Fibroblast of lung (primary cell): ENCODE data around the gene CTRL. TPM values are rescaled to one million over a fixed set of nuclear protein-coding genes. Genes with fewer than 3 reads are reported as not detected.
A peak's percentile ranks its signal among the peaks of the same experiment; 100 is the strongest.

Experiments
- DNase-seq, 2 donors: peaks; one replicate each; pipeline versions ENCODE4 v3.0.0 to v3.0.0-alpha.2; 2010; ENCODE audit warnings: low read depth in 2 of 2
- H2AFZ ChIP-seq: 2 replicates; pipeline ENCODE4 v1.5.1; 2012; ENCODE audit warnings: low read length, control low read depth, inconsistent platforms
- H3K27ac ChIP-seq: 2 replicates; pipeline ENCODE4 v1.5.1; 2011; ENCODE audit warnings: low read length, control low read depth; ENCODE audit not compliant: insufficient read depth
- H3K27me3 ChIP-seq: 2 replicates; pipeline ENCODE4 v1.5.1; 2011; ENCODE audit warnings: mild to moderate bottlenecking, low read length; ENCODE audit not compliant: control insufficient read depth, insufficient read depth
- H3K36me3 ChIP-seq: 2 replicates; pipeline ENCODE4 v1.5.1; 2011; ENCODE audit warnings: low read length; ENCODE audit not compliant: control insufficient read depth, insufficient read depth
- H3K4me1 ChIP-seq: 2 replicates; pipeline ENCODE4 v1.5.1; 2011; ENCODE audit warnings: low read length; ENCODE audit not compliant: control insufficient read depth, insufficient read depth; ENCODE audit errors: extremely low read depth
- H3K4me2 ChIP-seq: 2 replicates; pipeline ENCODE4 v1.5.1; 2011; ENCODE audit warnings: low read length, control low read depth; ENCODE audit not compliant: insufficient read depth; ENCODE audit errors: extremely low read depth
- H3K4me3 ChIP-seq, 4 experiments: fragments of 200-600 bp in 1 of 4; sonication (generic) in 1 of 4; replicated peaks in 1 of 4; 2 replicates each; pipeline ENCODE4 v1.5.1; 2011 to 2016; ENCODE audit warnings: low read length in 4 of 4, low read depth in 3 of 4, mild to moderate bottlenecking in 3 of 4, control low read depth in 2 of 4, inconsistent platforms in 1 of 4, mixed read lengths in 1 of 4; ENCODE audit not compliant: insufficient read depth in 1 of 4; ENCODE audit errors: control extremely low read depth in 1 of 4
- H3K79me2 ChIP-seq: 2 replicates; pipeline ENCODE4 v1.5.1; 2012; ENCODE audit warnings: mild to moderate bottlenecking, low read length, inconsistent platforms; ENCODE audit not compliant: control insufficient read depth, insufficient read depth
- H3K9ac ChIP-seq: 2 replicates; pipeline ENCODE4 v1.5.1; 2011; ENCODE audit warnings: mild to moderate bottlenecking, low read length, control low read depth; ENCODE audit not compliant: insufficient read depth
- H3K9me3 ChIP-seq: 2 replicates; pipeline ENCODE4 v1.5.1; 2012; ENCODE audit warnings: low read depth, low read length; ENCODE audit not compliant: control insufficient read depth, insufficient read depth
- H4K20me1 ChIP-seq: 2 replicates; pipeline ENCODE4 v1.5.1; 2011; ENCODE audit warnings: low read length; ENCODE audit not compliant: control insufficient read depth, insufficient read depth; ENCODE audit errors: extremely low read depth
- EZH2 ChIP-seq: IDR thresholded peaks from 2 replicates; pipeline ENCODE4 v1.5.1; 2012; ENCODE audit warnings: low read length, control low read depth, mild to moderate bottlenecking; ENCODE audit errors: missing control alignments
- polyA plus RNA-seq, 2 donors: library from polyadenylated mRNA; depleted of rRNA in 1 of 2; stranded (reverse) in 1 of 2; unstranded in 1 of 2; fragments of >200 nt; gene quantifications; 2 replicates each; pipeline ENCODE4 v1.2.1, GENCODE V29; 2011 to 2012; ENCODE audit warnings: missing spikeins in 1 of 2
- total RNA-seq: library from RNA; depleted of rRNA; stranded (reverse); fragments of >200 nt; gene quantifications from 2 replicates; pipeline ENCODE4 v1.2.1, GENCODE V29; 2014
- TF ChIP-seq, protein P1 (sequence below), 2 donors: IDR thresholded peaks in 1 of 2; conservative IDR thresholded peaks in 1 of 2; 1 replicate in 1 of 2; 2 replicates in 1 of 2; pipeline ENCODE4 v1.5.1; 2011 to 2012; ENCODE audit warnings: low read length in 2 of 2, control low read depth in 1 of 2, inconsistent platforms in 1 of 2, low read depth in 1 of 2, mild to moderate bottlenecking in 1 of 2

CTRL gene
- total and polyA plus RNA-seq, 2 donors (not counting 1 experiment from before 2014, with no cell fraction given) = 0.14 to 0.33 TPM

DNA sequence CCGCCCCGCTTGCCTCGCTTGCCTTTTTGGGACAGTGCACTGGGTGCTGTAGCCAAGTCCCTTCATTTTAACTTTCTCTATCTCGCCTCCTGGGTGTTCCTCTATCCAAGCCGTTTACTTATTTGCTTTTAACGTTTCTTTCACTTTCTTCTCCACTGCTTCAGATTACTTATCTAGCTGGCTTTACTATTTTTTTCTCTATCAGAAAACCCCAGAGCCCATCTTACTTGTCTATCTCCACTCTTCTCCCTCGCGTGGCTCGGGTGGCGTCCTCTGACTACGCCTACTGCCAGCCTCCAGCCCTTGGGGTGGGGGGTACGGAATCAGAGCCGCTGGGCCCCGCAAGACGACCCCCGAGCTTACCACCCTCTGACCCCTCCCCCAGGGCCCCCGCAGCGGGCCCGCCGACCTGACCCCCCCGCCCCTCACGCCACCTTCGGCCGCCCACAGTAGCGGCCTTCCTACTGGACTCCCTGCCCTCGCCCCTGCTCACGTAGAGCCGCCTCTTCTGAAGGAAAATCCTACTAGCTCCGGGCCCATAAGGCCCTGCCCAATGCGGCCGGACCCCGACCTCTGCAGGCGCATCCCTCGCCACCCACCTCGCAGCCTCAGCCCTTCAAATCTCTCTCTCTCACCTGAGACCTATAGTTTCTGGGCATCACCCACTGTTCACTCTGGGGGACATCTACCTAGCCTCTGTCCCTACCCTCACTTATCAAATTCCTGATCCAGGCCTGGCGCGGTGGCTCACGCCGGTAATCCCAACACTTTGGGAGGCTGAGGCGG, 37.8 kb upstream of the CTRL start:
- DNase-seq = no peak
- Histone ChIP-seq H3K9ac (peak overlapping the region; percentile 92), H3K79me2 (peaks cover 38% of the 10 kb centered on the region), H2AFZ (peak overlapping the region; percentile 90), H3K4me3 (peak overlapping the region; percentile 44 to 99 (median 74)), H4K20me1 (no peaks in the 10 kb centered on the region), H3K4me1 (peaks cover 22% of the 10 kb centered on the region), H3K4me2 (peak overlapping the region; percentile 99), H3K9me3 (no peaks in the 10 kb centered on the region), H3K27me3 (no peaks in the 10 kb centered on the region), H3K36me3 (peaks cover 4% of the 10 kb centered on the region), H3K27ac (no peak overlapping the region)
- TF ChIP-seq, protein P1, sequence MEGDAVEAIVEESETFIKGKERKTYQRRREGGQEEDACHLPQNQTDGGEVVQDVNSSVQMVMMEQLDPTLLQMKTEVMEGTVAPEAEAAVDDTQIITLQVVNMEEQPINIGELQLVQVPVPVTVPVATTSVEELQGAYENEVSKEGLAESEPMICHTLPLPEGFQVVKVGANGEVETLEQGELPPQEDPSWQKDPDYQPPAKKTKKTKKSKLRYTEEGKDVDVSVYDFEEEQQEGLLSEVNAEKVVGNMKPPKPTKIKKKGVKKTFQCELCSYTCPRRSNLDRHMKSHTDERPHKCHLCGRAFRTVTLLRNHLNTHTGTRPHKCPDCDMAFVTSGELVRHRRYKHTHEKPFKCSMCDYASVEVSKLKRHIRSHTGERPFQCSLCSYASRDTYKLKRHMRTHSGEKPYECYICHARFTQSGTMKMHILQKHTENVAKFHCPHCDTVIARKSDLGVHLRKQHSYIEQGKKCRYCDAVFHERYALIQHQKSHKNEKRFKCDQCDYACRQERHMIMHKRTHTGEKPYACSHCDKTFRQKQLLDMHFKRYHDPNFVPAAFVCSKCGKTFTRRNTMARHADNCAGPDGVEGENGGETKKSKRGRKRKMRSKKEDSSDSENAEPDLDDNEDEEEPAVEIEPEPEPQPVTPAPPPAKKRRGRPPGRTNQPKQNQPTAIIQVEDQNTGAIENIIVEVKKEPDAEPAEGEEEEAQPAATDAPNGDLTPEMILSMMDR (conservative IDR thresholded peaks at IDR 0.05 in 1 of 2, IDR thresholded peaks at IDR 0.05 in 1 of 2; ENCODE audit: low read depth in 1 of 2, low read length in 2 of 2) = no peak
- TF ChIP-seq EZH2 = no peak

GRCh38 chr16:67968400-67969253, 37.0 kb upstream of the CTRL start, which contains the start of gene SLC12A4:
Gene SLC12A4 (minus strand): TSS chr16:67968637. CDS start chr16:67968553, 84 bp downstream.
- H3K4me2 ChIP-seq = peak within 1 kb of the TSS; percentile 99
- peak within 1 kb of the TSS; percentile 85 for H3K27ac ChIP-seq
- no peaks in the 10 kb centered on the region for H4K20me1 ChIP-seq
- peak within 1 kb of the TSS; percentile 92 for H3K9ac ChIP-seq
- peak within 1 kb of the TSS; percentile 90 for H2AFZ ChIP-seq
- H3K36me3 ChIP-seq = peaks cover 5% of the 10 kb centered on the region
- H3K4me1 ChIP-seq = peaks cover 25% of the 10 kb centered on the region
- no peaks in the 10 kb centered on the region for H3K9me3 ChIP-seq
- peak within 1 kb of the TSS; percentile 44 to 99 (median 84) for H3K4me3 ChIP-seq
- no peaks in the 10 kb centered on the region for H3K27me3 ChIP-seq
- H3K79me2 ChIP-seq = peaks cover 46% of the 10 kb centered on the region
- no peak for TF ChIP-seq EZH2
- TF ChIP-seq, protein P1 (conservative IDR thresholded peaks at IDR 0.05 in 1 of 2, IDR thresholded peaks at IDR 0.05 in 1 of 2; ENCODE audit: low read depth in 1 of 2, low read length in 2 of 2) = no peak
- DNase-seq = peak; percentile 72 to 76

GRCh38 chr16:67967958-67968399, 36.3 kb upstream of the CTRL start:
- TF ChIP-seq EZH2 = no peak
- TF ChIP-seq, protein P1 (conservative IDR thresholded peaks at IDR 0.05 in 1 of 2, IDR thresholded peaks at IDR 0.05 in 1 of 2; ENCODE audit: low read depth in 1 of 2, low read length in 2 of 2) = no peak
- H3K9me3 ChIP-seq = no peaks in the 10 kb centered on the region
- H2AFZ ChIP-seq = no peak overlapping the region
- peak overlapping the region; percentile 85 for H3K27ac ChIP-seq
- peak; percentile 35 to 39 for DNase-seq
- peaks cover 25% of the 10 kb centered on the region for H3K4me1 ChIP-seq
- peaks cover 5% of the 10 kb centered on the region for H3K36me3 ChIP-seq
- peak overlapping the region; percentile 91 for H3K4me2 ChIP-seq
- no peaks in the 10 kb centered on the region for H4K20me1 ChIP-seq
- H3K9ac ChIP-seq = peak overlapping the region; percentile 92
- H3K4me3 ChIP-seq = peak overlapping the region; percentile 44 to 99 (median 84)
- H3K27me3 ChIP-seq = no peaks in the 10 kb centered on the region
- H3K79me2 ChIP-seq = peaks cover 52% of the 10 kb centered on the region
